Stomach (tissue), 4 donors: ENCODE data around the gene KCNQ1.

ENCODE experiments used
- POLR2A ChIP-seq, 4 donors: fragments of 450-650 bp; IDR thresholded peaks; one replicate each; pipeline ENCODE4 v1.6.1; 2016; ENCODE audit warnings: antibody characterized with exemption in 4 of 4, control low read depth in 2 of 4, mild to moderate bottlenecking in 1 of 4, moderate library complexity in 1 of 4
- TF ChIP-seq, protein P1 (sequence below), 7 experiments: fragments of 450-650 bp in 4 of 7; fragments of 200-600 bp in 3 of 7; sonication (generic) in 3 of 7; IDR thresholded peaks; one replicate each; pipeline ENCODE4 v1.5.1; 2016 to 2019; ENCODE audit warnings: antibody characterized with exemption in 7 of 7, control low read depth in 2 of 7, mild to moderate bottlenecking in 1 of 7

GRCh38 chr11:2821891-2822290 is 377.1 kb downstream of the KCNQ1 start:
- TF ChIP-seq, protein P1, sequence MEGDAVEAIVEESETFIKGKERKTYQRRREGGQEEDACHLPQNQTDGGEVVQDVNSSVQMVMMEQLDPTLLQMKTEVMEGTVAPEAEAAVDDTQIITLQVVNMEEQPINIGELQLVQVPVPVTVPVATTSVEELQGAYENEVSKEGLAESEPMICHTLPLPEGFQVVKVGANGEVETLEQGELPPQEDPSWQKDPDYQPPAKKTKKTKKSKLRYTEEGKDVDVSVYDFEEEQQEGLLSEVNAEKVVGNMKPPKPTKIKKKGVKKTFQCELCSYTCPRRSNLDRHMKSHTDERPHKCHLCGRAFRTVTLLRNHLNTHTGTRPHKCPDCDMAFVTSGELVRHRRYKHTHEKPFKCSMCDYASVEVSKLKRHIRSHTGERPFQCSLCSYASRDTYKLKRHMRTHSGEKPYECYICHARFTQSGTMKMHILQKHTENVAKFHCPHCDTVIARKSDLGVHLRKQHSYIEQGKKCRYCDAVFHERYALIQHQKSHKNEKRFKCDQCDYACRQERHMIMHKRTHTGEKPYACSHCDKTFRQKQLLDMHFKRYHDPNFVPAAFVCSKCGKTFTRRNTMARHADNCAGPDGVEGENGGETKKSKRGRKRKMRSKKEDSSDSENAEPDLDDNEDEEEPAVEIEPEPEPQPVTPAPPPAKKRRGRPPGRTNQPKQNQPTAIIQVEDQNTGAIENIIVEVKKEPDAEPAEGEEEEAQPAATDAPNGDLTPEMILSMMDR (IDR thresholded peaks at IDR 0.05): no peak
- no peak for TF ChIP-seq POLR2A (IDR thresholded peaks at IDR 0.05)
